ENCODE results near the gene OSTN. TPM values are rescaled to one million over a fixed set of nuclear protein-coding genes. Genes with fewer than 3 reads are reported as not detected.

The OSTN gene
- total and polyA plus RNA-seq, 2 donors (not counting 3 experiments of a cell fraction or from before 2014, with no cell fraction given) = not detected

DNA sequence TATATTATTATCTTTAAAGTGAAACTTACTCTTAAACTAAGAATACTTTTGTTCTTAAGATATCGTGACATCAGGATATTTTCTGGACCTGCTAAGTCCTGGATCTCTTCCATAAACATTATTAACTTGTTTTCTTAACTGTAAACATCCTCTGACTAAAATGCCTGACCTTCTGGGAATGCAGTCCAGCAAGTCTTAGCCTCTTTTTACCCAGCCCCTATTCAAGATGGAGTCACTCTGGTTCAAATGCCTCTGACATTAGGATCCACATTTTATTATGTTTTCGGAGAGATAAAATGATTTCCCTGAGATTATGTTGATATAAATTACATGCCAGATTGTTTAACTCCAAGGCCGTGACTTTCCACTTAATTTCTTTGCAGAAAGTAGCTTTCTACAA is 37.6 kb downstream of the OSTN start:
- Histone ChIP-seq H3K4me3 (replicated peaks in 1 of 3; ENCODE audit: insufficient read depth in 1 of 3, low read depth in 1 of 3, low read length in 3 of 3) (no peak overlapping the region), H3K4me2 (ENCODE audit: insufficient read depth, low read length) (no peak overlapping the region), H4K20me1 (replicated peaks; ENCODE audit: control insufficient read depth, extremely low read depth, insufficient read depth, low read length) (no peaks in the 10 kb centered on the region), H3K27me3 (ENCODE audit: control insufficient read depth in 2 of 2, insufficient read depth in 2 of 2, low read length in 2 of 2) (no peaks in the 10 kb centered on the region), H3K4me1 (ENCODE audit: control insufficient read depth, extremely low read depth, insufficient read depth, low read length) (peaks cover 45% of the 10 kb centered on the region), H3K9me1 (replicated peaks; ENCODE audit: control insufficient read depth, extremely low read depth, insufficient read depth, low read length) (no peaks in the 10 kb centered on the region), H3K79me2 (ENCODE audit: control insufficient read depth, insufficient read depth, low read length) (no peaks in the 10 kb centered on the region), H3K9ac (replicated peaks; ENCODE audit: extremely low read depth, insufficient read depth, low read length) (peak overlapping the region; percentile 3), H2AFZ (ENCODE audit: low read depth, low read length) (peak overlapping the region; percentile 26), H3K27ac (ENCODE audit: insufficient read depth, low read depth, low read length) (no peak overlapping the region), H3K9me3 (replicated peaks; ENCODE audit: control insufficient read depth, insufficient read depth, low read length) (no peaks in the 10 kb centered on the region), H3K36me3 (ENCODE audit: control insufficient read depth in 2 of 2, extremely low read depth in 1 of 2, insufficient read depth in 2 of 2, low read length in 2 of 2) (no peaks in the 10 kb centered on the region)
- no peak for FAIRE-seq
- POLR2A ChIA-PET = no interaction called here
- dilution Hi-C loops (cut with MboI; ENCODE audit: extremely low pct_ligation_motif_present, low sequenced_read_pairs) (no loop called here), intact Hi-C loops (cut with micrococcal nuclease) (loop anchor here (5.0 to 10.0 kb wide), 2 partner anchors 176 to 1168 kb away; no protein-coding TSS in a partner anchor)
- CTCF ChIA-PET = no interaction called here
- DNase-seq (ENCODE audit: low read depth, low spot score) = peak; percentile 43
- BruUV-seq (replicated peaks) = no TSS peak
- TF ChIP-seq POLR2AphosphoS5 (IDR thresholded peaks at IDR 0.05; ENCODE audit: insufficient read depth, low read depth, low read length) (no peak), GATA2 (IDR thresholded peaks at IDR 0.05; ENCODE audit: insufficient read depth, insufficient read length, low read depth, low read length) (no peak), EZH2 (IDR thresholded peaks at IDR 0.05; ENCODE audit: borderline replicate concordance, low read depth, low read length, severe bottlenecking) (no peak), MYC (IDR thresholded peaks at IDR 0.05; ENCODE audit: low read depth, low read length) (no peak), POLR2A (IDR thresholded peaks at IDR 0.05; ENCODE audit: low read depth, low read length) (no peak), FOS (IDR thresholded peaks at IDR 0.05; ENCODE audit: borderline replicate concordance, insufficient read depth, low read length) (no peak)
- TF ChIP-seq, protein P1, sequence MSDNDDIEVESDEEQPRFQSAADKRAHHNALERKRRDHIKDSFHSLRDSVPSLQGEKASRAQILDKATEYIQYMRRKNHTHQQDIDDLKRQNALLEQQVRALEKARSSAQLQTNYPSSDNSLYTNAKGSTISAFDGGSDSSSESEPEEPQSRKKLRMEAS (IDR thresholded peaks at IDR 0.05; ENCODE audit: insufficient read depth, insufficient read length) = no peak
- TF ChIP-seq, protein P2, sequence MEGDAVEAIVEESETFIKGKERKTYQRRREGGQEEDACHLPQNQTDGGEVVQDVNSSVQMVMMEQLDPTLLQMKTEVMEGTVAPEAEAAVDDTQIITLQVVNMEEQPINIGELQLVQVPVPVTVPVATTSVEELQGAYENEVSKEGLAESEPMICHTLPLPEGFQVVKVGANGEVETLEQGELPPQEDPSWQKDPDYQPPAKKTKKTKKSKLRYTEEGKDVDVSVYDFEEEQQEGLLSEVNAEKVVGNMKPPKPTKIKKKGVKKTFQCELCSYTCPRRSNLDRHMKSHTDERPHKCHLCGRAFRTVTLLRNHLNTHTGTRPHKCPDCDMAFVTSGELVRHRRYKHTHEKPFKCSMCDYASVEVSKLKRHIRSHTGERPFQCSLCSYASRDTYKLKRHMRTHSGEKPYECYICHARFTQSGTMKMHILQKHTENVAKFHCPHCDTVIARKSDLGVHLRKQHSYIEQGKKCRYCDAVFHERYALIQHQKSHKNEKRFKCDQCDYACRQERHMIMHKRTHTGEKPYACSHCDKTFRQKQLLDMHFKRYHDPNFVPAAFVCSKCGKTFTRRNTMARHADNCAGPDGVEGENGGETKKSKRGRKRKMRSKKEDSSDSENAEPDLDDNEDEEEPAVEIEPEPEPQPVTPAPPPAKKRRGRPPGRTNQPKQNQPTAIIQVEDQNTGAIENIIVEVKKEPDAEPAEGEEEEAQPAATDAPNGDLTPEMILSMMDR (IDR thresholded peaks at IDR 0.05; ENCODE audit: extremely low read depth in 1 of 2, insufficient read depth in 1 of 2, low read depth in 1 of 2, low read length in 2 of 2) = no peak

All from endothelial cell of umbilical vein (primary cell).